ENCODE measurements around the gene C8A.

C8A gene

GRCh38 chr1:56854521-56855099, at the start of gene C8A:
Gene C8A (plus strand): TSS chr1:56854797. CDS start chr1:56854902, 105 bp downstream.
- H3K4me3 Mint-ChIP-seq, result no peak within 1 kb of the TSS
- H3K36me3 Mint-ChIP-seq (ENCODE audit: low read depth), result no peaks in the 10 kb centered on the region
- no peak within 1 kb of the TSS for H3K27ac Mint-ChIP-seq
- peaks cover 4% of the 10 kb centered on the region for H3K27me3 Mint-ChIP-seq (ENCODE audit: low read depth)
- no peaks in the 10 kb centered on the region for H3K4me1 Mint-ChIP-seq (ENCODE audit: low read depth)
- H3K9me3 Mint-ChIP-seq, result no peaks in the 10 kb centered on the region

DNA sequence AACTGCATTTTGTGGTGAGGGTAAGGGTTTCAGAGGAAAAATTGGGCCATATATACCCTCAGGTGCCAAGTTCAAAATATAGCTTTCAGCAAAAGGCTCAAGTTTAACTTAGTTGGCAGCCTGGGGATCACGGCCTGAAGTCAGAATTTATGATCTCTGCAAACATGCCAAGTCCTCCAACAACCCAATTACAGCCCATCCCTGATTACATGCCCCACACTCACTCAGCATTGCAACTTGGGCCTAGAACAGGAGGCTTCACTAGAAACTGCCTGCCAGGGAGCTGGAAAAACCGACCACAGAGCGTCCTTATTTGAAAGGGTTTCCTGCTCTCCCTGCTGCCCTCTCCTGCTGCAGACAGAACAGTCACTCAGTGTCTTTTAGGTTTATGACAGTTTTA, 47.8 kb upstream of the C8A start:
- H3K4me3 Mint-ChIP-seq, result no peak overlapping the region
- H3K27me3 Mint-ChIP-seq (ENCODE audit: low read depth), result no peaks in the 10 kb centered on the region
- no peaks in the 10 kb centered on the region for H3K36me3 Mint-ChIP-seq (ENCODE audit: low read depth)
- no peaks in the 10 kb centered on the region for H3K9me3 Mint-ChIP-seq
- H3K4me1 Mint-ChIP-seq (ENCODE audit: low read depth), result no peaks in the 10 kb centered on the region
- no peak overlapping the region for H3K27ac Mint-ChIP-seq

DNA sequence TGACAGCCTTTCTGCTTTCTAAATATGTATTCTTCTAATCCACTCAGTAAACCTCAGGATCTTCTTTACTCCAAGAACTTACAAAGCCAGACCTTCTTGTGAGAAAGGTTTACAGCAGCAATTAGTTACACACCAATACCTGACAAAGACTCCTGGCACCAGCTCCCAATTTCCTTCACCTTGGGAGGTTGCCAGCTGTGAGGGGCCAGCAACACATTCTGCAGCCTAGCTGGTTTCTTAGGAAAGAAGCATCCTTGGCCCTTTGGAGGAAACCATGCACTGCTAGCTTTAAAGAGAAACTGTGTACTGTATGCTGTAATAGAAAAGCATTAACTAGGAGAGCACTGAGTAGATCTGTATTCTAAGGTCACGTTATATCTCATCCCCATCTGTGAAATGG, 46.2 kb upstream of the C8A start:
- Mint-ChIP-seq H3K9me3 (no peaks in the 10 kb centered on the region), H3K4me3 (no peak overlapping the region), H3K4me1 (ENCODE audit: low read depth) (no peaks in the 10 kb centered on the region), H3K27ac (no peak overlapping the region), H3K36me3 (ENCODE audit: low read depth) (no peaks in the 10 kb centered on the region), H3K27me3 (ENCODE audit: low read depth) (no peaks in the 10 kb centered on the region)

GRCh38 chr1:56811331-56811730, 43.3 kb upstream of the C8A start:
- no peaks in the 10 kb centered on the region for H3K4me1 Mint-ChIP-seq (ENCODE audit: low read depth)
- no peak overlapping the region for H3K4me3 Mint-ChIP-seq
- H3K36me3 Mint-ChIP-seq (ENCODE audit: low read depth), result no peaks in the 10 kb centered on the region
- no peaks in the 10 kb centered on the region for H3K9me3 Mint-ChIP-seq
- no peaks in the 10 kb centered on the region for H3K27me3 Mint-ChIP-seq (ENCODE audit: low read depth)
- H3K27ac Mint-ChIP-seq, result no peak overlapping the region

DNA sequence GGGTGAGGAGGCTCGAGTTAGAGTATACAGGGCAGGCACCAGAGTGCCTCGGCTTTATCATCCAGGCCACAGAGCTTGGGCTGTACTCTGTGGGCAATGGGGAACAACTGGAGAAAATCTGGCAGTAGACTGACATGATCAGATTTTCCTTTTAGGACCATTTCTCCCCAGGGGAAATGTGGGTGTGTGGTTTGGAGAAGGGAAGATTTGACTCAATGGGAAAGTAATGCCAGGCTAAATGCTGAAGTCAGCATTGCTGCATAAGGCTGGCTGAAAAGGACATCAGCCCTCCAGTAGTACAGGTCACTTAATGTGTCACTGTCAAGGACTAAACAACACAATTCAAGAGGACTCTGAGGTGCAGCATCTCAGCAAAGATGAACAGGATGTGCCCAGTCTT, 40.4 kb upstream of the C8A start:
- Mint-ChIP-seq H3K9me3 (no peaks in the 10 kb centered on the region), H3K4me1 (ENCODE audit: low read depth) (no peaks in the 10 kb centered on the region), H3K27me3 (ENCODE audit: low read depth) (no peaks in the 10 kb centered on the region), H3K36me3 (ENCODE audit: low read depth) (no peaks in the 10 kb centered on the region), H3K27ac (no peak overlapping the region), H3K4me3 (no peak overlapping the region)

- Mint-ChIP-seq H3K4me1 (ENCODE audit: low read depth) (no peaks in the 10 kb centered on the region), H3K4me3 (no peak overlapping the region), H3K27me3 (ENCODE audit: low read depth) (no peaks in the 10 kb centered on the region), H3K36me3 (ENCODE audit: low read depth) (no peaks in the 10 kb centered on the region), H3K9me3 (no peaks in the 10 kb centered on the region), H3K27ac (no peak overlapping the region)
Measured at GRCh38 chr1:56816264-56816663, 38.3 kb upstream of the C8A start.

GRCh38 chr1:56816909-56817308, 37.7 kb upstream of the C8A start:
- no peaks in the 10 kb centered on the region for H3K9me3 Mint-ChIP-seq
- no peaks in the 10 kb centered on the region for H3K27me3 Mint-ChIP-seq (ENCODE audit: low read depth)
- no peaks in the 10 kb centered on the region for H3K4me1 Mint-ChIP-seq (ENCODE audit: low read depth)
- no peak overlapping the region for H3K27ac Mint-ChIP-seq
- H3K4me3 Mint-ChIP-seq, result no peak overlapping the region
- no peaks in the 10 kb centered on the region for H3K36me3 Mint-ChIP-seq (ENCODE audit: low read depth)

DNA sequence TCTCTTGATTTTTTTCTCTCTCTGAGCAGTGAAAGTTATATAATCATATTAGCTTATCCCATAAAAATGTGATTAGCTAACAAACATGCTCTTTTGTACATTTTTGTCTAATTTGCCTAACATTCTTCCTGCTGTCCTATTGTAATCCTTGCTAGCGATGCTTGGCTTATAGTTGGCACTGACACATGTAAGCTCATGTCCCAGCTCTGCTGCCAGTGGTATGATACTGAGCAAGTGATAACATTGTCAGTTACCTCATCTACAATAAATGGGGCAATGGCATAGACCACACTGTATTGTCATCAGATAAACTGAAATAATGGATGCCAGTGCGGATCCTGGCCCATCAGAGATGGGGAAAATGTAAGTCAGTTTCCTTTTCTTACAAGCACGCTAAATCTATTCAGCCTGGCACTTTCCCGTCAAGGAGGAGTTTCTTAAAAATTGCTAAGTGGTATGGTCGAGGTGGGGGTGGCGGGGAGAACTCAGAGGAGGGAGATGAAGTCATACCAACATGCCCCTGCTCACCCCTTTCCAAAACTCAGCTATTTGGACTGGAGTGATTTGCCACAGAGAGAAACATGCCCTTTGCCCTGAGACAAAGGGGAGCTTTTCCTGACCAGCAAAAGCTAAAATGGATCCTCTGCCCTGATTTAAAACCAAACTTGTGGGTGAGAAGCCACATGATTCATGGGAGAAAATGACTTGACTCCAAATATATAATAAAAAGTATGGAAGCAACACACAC, 36.7 kb upstream of the C8A start:
- H3K9me3 Mint-ChIP-seq, result no peaks in the 10 kb centered on the region
- no peak overlapping the region for H3K4me3 Mint-ChIP-seq
- H3K4me1 Mint-ChIP-seq (ENCODE audit: low read depth), result no peaks in the 10 kb centered on the region
- H3K36me3 Mint-ChIP-seq (ENCODE audit: low read depth), result no peaks in the 10 kb centered on the region
- no peak overlapping the region for H3K27ac Mint-ChIP-seq
- no peaks in the 10 kb centered on the region for H3K27me3 Mint-ChIP-seq (ENCODE audit: low read depth)

DNA sequence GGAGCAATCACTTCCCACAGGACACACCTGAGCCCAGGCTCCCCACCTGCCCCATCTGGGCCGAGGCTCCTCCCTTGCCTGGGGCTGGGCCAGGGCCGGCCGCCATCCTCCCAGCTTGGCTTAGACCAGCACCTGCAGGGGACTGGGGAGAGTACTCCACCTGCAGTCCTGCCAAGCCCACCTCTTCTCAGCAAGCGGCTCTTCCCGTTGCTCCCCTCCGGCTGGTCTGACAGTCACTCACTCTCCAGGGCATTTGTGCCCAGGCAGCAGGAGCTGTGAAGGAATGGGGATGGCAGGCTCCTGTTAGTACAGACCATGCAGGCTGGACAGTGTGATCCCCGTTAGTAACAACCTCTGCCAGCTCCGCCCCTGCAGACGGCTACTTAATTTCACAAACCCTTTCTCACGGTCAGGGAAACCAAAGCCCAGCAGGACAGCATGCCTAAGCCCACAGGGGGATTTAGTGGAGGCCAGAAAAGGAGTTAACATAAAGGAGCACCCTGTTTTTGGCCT, 35.2 kb upstream of the C8A start, which contains the start of gene FYB2:
Gene FYB2 (minus strand): TSS at position 18 of the 513 bp plus-strand sequence. CDS start 114 bp downstream, outside the sequence.
- Mint-ChIP-seq H3K4me1 (ENCODE audit: low read depth) (no peaks in the 10 kb centered on the region), H3K4me3 (no peak within 1 kb of the TSS), H3K27ac (no peak within 1 kb of the TSS), H3K36me3 (ENCODE audit: low read depth) (no peaks in the 10 kb centered on the region), H3K27me3 (ENCODE audit: low read depth) (no peaks in the 10 kb centered on the region), H3K9me3 (no peaks in the 10 kb centered on the region)

- H3K36me3 Mint-ChIP-seq (ENCODE audit: low read depth), result no peaks in the 10 kb centered on the region
- H3K4me1 Mint-ChIP-seq (ENCODE audit: low read depth), result no peaks in the 10 kb centered on the region
- no peak overlapping the region for H3K4me3 Mint-ChIP-seq
- H3K27ac Mint-ChIP-seq, result no peak overlapping the region
- no peaks in the 10 kb centered on the region for H3K9me3 Mint-ChIP-seq
- H3K27me3 Mint-ChIP-seq (ENCODE audit: low read depth), result no peaks in the 10 kb centered on the region
Measured at GRCh38 chr1:56820755-56821461, 33.7 kb upstream of the C8A start.

DNA sequence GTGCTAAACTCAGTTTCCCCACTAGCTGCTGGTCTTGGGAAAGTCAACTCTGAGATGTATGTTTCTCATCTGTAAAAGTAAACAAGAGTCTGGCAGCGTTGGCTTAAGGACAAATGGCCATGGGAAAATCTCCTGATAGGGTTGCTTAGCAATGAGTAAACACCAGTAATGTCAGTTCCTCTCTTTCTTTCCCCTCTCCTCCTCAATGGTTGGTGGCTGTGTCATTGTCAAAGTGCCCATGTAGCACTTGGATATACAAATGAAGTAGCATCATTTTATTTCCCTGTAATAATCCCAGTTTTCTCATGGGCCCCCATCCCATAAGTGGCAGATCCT, 33.2 kb upstream of the C8A start:
- no peak overlapping the region for H3K27ac Mint-ChIP-seq
- H3K4me3 Mint-ChIP-seq, result no peak overlapping the region
- H3K4me1 Mint-ChIP-seq (ENCODE audit: low read depth), result no peaks in the 10 kb centered on the region
- no peaks in the 10 kb centered on the region for H3K36me3 Mint-ChIP-seq (ENCODE audit: low read depth)
- no peaks in the 10 kb centered on the region for H3K27me3 Mint-ChIP-seq (ENCODE audit: low read depth)
- no peaks in the 10 kb centered on the region for H3K9me3 Mint-ChIP-seq

- Mint-ChIP-seq H3K4me3 (no peak overlapping the region), H3K9me3 (no peaks in the 10 kb centered on the region), H3K36me3 (ENCODE audit: low read depth) (no peaks in the 10 kb centered on the region)
Measured at GRCh38 chr1:56824271-56824670, 30.3 kb upstream of the C8A start.

GRCh38 chr1:56824938-56825337, 29.7 kb upstream of the C8A start:
- Mint-ChIP-seq H3K27me3 (ENCODE audit: low read depth) (peaks cover 8% of the 10 kb centered on the region), H3K9me3 (no peaks in the 10 kb centered on the region), H3K36me3 (ENCODE audit: low read depth) (no peaks in the 10 kb centered on the region), H3K27ac (no peak overlapping the region), H3K4me1 (ENCODE audit: low read depth) (no peaks in the 10 kb centered on the region), H3K4me3 (no peak overlapping the region)

More at GRCh38 chr1:56824271-56824670, 30.3 kb upstream of the C8A start:
- Mint-ChIP-seq H3K4me1 (ENCODE audit: low read depth) (no peaks in the 10 kb centered on the region), H3K27me3 (ENCODE audit: low read depth) (peaks cover 6% of the 10 kb centered on the region), H3K27ac (no peak overlapping the region)

GRCh38 chr1:56825436-56825835, 29.2 kb upstream of the C8A start:
- H3K4me1 Mint-ChIP-seq (ENCODE audit: low read depth), result no peaks in the 10 kb centered on the region
- no peaks in the 10 kb centered on the region for H3K36me3 Mint-ChIP-seq (ENCODE audit: low read depth)
- peaks cover 8% of the 10 kb centered on the region for H3K27me3 Mint-ChIP-seq (ENCODE audit: low read depth)
- no peak overlapping the region for H3K27ac Mint-ChIP-seq
- no peak overlapping the region for H3K4me3 Mint-ChIP-seq
- H3K9me3 Mint-ChIP-seq, result no peaks in the 10 kb centered on the region

- Mint-ChIP-seq H3K27ac (no peak overlapping the region), H3K4me3 (no peak overlapping the region), H3K4me1 (ENCODE audit: low read depth) (no peaks in the 10 kb centered on the region), H3K36me3 (ENCODE audit: low read depth) (no peaks in the 10 kb centered on the region), H3K9me3 (no peaks in the 10 kb centered on the region), H3K27me3 (ENCODE audit: low read depth) (peaks cover 8% of the 10 kb centered on the region)
Measured at GRCh38 chr1:56827711-56828110, 26.9 kb upstream of the C8A start.

Measured in T-helper 1 cell treated with Interleukin-12 subunit alpha and Interleukin-12 subunit beta and Interleukin-4 antibody, amounts not matched to agents 30 μg/mL and 1 μg/mL, for 36 hours (primary cell).